ENCODE measurements around the gene UGT1A10. TPM values are rescaled to one million over a fixed set of nuclear protein-coding genes. Genes with fewer than 3 reads are reported as not detected.

Gene UGT1A10
- total RNA-seq, 5 donors from 2014 or later (not counting 1 experiment from before 2014, with no cell fraction given) = not detected

DNA sequence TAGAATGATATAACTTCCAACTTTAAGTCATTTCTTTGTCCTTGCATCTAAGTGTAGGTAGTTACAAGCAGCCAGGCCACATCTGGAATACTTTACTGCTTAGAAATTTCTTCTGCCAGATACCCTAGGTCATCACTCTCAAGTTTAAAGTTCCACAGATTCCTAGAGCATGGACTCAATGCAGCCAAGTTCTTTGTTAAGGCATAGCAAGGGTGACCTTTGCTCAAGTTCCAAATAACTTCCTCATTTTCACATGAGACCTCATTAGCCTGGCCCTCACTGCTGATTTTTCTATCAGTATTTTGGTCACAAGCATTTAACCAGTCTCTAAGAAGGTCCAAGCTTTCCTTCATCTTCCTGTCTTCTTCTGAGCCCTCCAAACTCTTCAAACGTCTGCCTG lies 27.7 kb downstream of the UGT1A10 start:
- Mint-ChIP-seq H3K36me3 (no peaks in the 10 kb centered on the region), H3K4me3 (no peak overlapping the region), H3K27ac (no peak overlapping the region), H3K27me3 (peaks cover 22 to 30% of the 10 kb centered on the region in 2 donors), H3K4me1 (no peaks in the 10 kb centered on the region), H3K9me3 (peaks cover 0 to 12% (median 8%) of the 10 kb centered on the region in 3 donors)
- H3K9me3 ChIP-seq = no peaks in the 10 kb centered on the region
- H3K27ac ChIP-seq (ENCODE audit: low read length) = no peak overlapping the region
- ChIA-PET CTCF (no interaction called here), POLR2A (no interaction called here)
- H3K27me3 ChIP-seq (replicated peaks in 1 of 2; ENCODE audit: control insufficient read depth in 2 of 2, extremely low read depth in 1 of 2, insufficient read depth in 2 of 2, low read length in 1 of 2) = peaks cover 0 to 5% of the 10 kb centered on the region in 2 experiments
- DNase-seq (no peak), ATAC-seq (replicated peaks in 1 of 4) (no peak)
- H3K4me1 ChIP-seq (ENCODE audit: control insufficient read depth in 1 of 2, extremely low read depth in 1 of 2, insufficient read depth in 2 of 2, low read length in 2 of 2) = no peaks in the 10 kb centered on the region
- WGBS (ENCODE audit: insufficient coverage) = 20% methylated on average over 1 of the region's 1 CpG
- no peak overlapping the region for H3K4me3 ChIP-seq (ENCODE audit: control insufficient read depth in 1 of 2, extremely low read depth in 1 of 2, low read length in 1 of 2)
- H3K36me3 ChIP-seq (ENCODE audit: control insufficient read depth in 2 of 2, extremely low read depth in 1 of 2, insufficient read depth in 1 of 2, low read length in 1 of 2) = no peaks in the 10 kb centered on the region

- Mint-ChIP-seq H3K4me1 (no peaks in the 10 kb centered on the region), H3K27me3 (peaks cover 30 to 38% of the 10 kb centered on the region in 2 donors), H3K36me3 (no peaks in the 10 kb centered on the region), H3K4me3 (no peak overlapping the region), H3K9me3 (peaks cover 0 to 12% (median 8%) of the 10 kb centered on the region in 3 donors), H3K27ac (no peak overlapping the region)
- 92% methylated on average over 2 of the region's 4 CpGs for WGBS (ENCODE audit: insufficient coverage)
- Histone ChIP-seq H3K9me3 (no peaks in the 10 kb centered on the region), H3K4me1 (ENCODE audit: control insufficient read depth in 1 of 2, extremely low read depth in 1 of 2, insufficient read depth in 2 of 2, low read length in 2 of 2) (no peaks in the 10 kb centered on the region), H3K27ac (ENCODE audit: low read length) (no peak overlapping the region), H3K27me3 (replicated peaks in 1 of 2; ENCODE audit: control insufficient read depth in 2 of 2, extremely low read depth in 1 of 2, insufficient read depth in 2 of 2, low read length in 1 of 2) (peaks cover 0 to 3% of the 10 kb centered on the region in 2 experiments), H3K4me3 (ENCODE audit: control insufficient read depth in 1 of 2, extremely low read depth in 1 of 2, low read length in 1 of 2) (no peak overlapping the region), H3K36me3 (ENCODE audit: control insufficient read depth in 2 of 2, extremely low read depth in 1 of 2, insufficient read depth in 1 of 2, low read length in 1 of 2) (no peaks in the 10 kb centered on the region)
- POLR2A ChIA-PET = no interaction called here
- CTCF ChIA-PET = no interaction called here
- ATAC-seq (replicated peaks in 1 of 4) = no peak
- DNase-seq = no peak
These were observed 32.5 kb downstream of the UGT1A10 start for GRCh38 chr2:233668605-233669260.

DNA sequence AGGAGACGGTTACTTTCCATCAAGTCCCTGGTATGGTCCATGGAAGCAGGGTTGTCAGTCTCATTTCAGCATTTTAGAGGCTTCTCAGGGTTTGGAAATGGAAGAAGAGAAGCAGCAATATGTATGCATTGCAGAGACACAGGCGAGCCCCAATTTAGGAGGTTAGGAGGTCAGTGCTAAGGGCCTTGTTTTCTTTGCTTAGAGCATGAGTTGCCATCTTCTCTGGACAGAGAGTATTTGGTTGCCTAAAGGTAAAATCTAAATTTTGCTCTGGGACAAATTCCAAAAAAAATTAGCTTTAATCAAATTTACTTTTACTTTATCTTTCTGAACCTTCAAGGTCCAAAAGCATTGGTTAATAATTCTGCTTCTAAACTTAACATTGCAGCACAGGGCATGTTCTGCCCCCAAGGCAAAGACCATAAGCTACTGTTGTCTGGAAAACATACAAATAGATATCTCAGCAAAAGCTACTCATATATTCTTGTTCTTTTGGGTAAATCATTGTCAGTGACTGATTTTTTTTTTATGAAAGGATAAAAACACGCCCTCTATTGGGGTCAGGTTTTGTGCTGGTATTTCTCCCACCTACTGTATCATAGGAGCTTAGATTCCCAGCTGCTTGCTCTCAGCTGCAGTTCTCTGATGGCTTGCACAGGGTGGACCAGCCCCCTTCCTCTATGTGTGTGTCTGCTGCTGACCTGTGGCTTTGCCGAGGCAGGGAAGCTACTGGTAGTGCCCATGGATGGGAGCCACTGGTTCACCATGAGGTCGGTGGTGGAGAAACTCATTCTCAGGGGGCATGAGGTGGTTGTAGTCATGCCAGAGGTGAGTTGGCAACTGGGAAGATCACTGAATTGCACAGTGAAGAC lies 35.3 kb downstream of the UGT1A10 start, which contains the start of gene UGT1A9:
Gene UGT1A9 (plus strand): TSS at position 609 of the 872 bp plus-strand sequence. CDS start 37 bp downstream, at position 646.
- ChIA-PET CTCF (no interaction called here), POLR2A (no interaction called here)
- no peak within 1 kb of the TSS for H3K4me3 ChIP-seq (ENCODE audit: control insufficient read depth in 1 of 2, extremely low read depth in 1 of 2, low read length in 1 of 2)
- Mint-ChIP-seq H3K9me3 (peaks cover 0 to 8% (median 5%) of the 10 kb centered on the region in 3 donors), H3K4me1 (no peaks in the 10 kb centered on the region), H3K36me3 (no peaks in the 10 kb centered on the region), H3K4me3 (no peak within 1 kb of the TSS), H3K27me3 (peaks cover 30 to 32% of the 10 kb centered on the region in 2 donors), H3K27ac (no peak within 1 kb of the TSS)
- no peaks in the 10 kb centered on the region for H3K36me3 ChIP-seq (ENCODE audit: control insufficient read depth in 2 of 2, extremely low read depth in 1 of 2, insufficient read depth in 1 of 2, low read length in 1 of 2)
- no peak within 1 kb of the TSS for H3K27ac ChIP-seq (ENCODE audit: low read length)
- ATAC-seq (replicated peaks in 1 of 4) (no peak), DNase-seq (no peak)
- no peaks in the 10 kb centered on the region for H3K27me3 ChIP-seq (replicated peaks in 1 of 2; ENCODE audit: control insufficient read depth in 2 of 2, extremely low read depth in 1 of 2, insufficient read depth in 2 of 2, low read length in 1 of 2)
- 100% methylated on average over 1 of the region's 5 CpGs for WGBS (ENCODE audit: insufficient coverage)
- no peaks in the 10 kb centered on the region for H3K4me1 ChIP-seq (ENCODE audit: control insufficient read depth in 1 of 2, extremely low read depth in 1 of 2, insufficient read depth in 2 of 2, low read length in 2 of 2)
- no peaks in the 10 kb centered on the region for H3K9me3 ChIP-seq

- Histone ChIP-seq H3K27me3 (replicated peaks in 1 of 2; ENCODE audit: control insufficient read depth in 2 of 2, extremely low read depth in 1 of 2, insufficient read depth in 2 of 2, low read length in 1 of 2) (no peaks in the 10 kb centered on the region), H3K9me3 (no peaks in the 10 kb centered on the region), H3K4me1 (ENCODE audit: control insufficient read depth in 1 of 2, extremely low read depth in 1 of 2, insufficient read depth in 2 of 2, low read length in 2 of 2) (no peaks in the 10 kb centered on the region), H3K27ac (ENCODE audit: low read length) (no peak overlapping the region), H3K4me3 (ENCODE audit: control insufficient read depth in 1 of 2, extremely low read depth in 1 of 2, low read length in 1 of 2) (no peak overlapping the region), H3K36me3 (ENCODE audit: control insufficient read depth in 2 of 2, extremely low read depth in 1 of 2, insufficient read depth in 1 of 2, low read length in 1 of 2) (no peaks in the 10 kb centered on the region)
- Mint-ChIP-seq H3K36me3 (no peaks in the 10 kb centered on the region), H3K27me3 (peaks cover 34 to 42% of the 10 kb centered on the region in 2 donors), H3K27ac (no peak overlapping the region), H3K4me3 (no peak overlapping the region), H3K4me1 (no peaks in the 10 kb centered on the region), H3K9me3 (peaks cover 0 to 8% (median 5%) of the 10 kb centered on the region in 3 donors)
- no peak for ATAC-seq (replicated peaks in 1 of 4)
- DNase-seq = no peak
- POLR2A ChIA-PET = no interaction called here
- CTCF ChIA-PET = no interaction called here
- WGBS (ENCODE audit: insufficient coverage) = no CpG with 5 or more reads among the region's 3 CpGs
These were observed 36.6 kb downstream of the UGT1A10 start for GRCh38 chr2:233672886-233673285.

- Histone ChIP-seq H3K27ac (ENCODE audit: low read length) (no peak overlapping the region), H3K36me3 (ENCODE audit: control insufficient read depth in 2 of 2, extremely low read depth in 1 of 2, insufficient read depth in 1 of 2, low read length in 1 of 2) (no peaks in the 10 kb centered on the region), H3K4me3 (ENCODE audit: control insufficient read depth in 1 of 2, extremely low read depth in 1 of 2, low read length in 1 of 2) (no peak overlapping the region), H3K27me3 (replicated peaks in 1 of 2; ENCODE audit: control insufficient read depth in 2 of 2, extremely low read depth in 1 of 2, insufficient read depth in 2 of 2, low read length in 1 of 2) (no peaks in the 10 kb centered on the region), H3K9me3 (no peaks in the 10 kb centered on the region), H3K4me1 (ENCODE audit: control insufficient read depth in 1 of 2, extremely low read depth in 1 of 2, insufficient read depth in 2 of 2, low read length in 2 of 2) (no peaks in the 10 kb centered on the region)
- Mint-ChIP-seq H3K27me3 (peaks cover 31 to 37% of the 10 kb centered on the region in 2 donors), H3K27ac (no peak overlapping the region), H3K9me3 (peaks cover 0 to under 1% (median 0%) of the 10 kb centered on the region in 3 donors), H3K4me1 (no peaks in the 10 kb centered on the region), H3K36me3 (no peaks in the 10 kb centered on the region), H3K4me3 (no peak overlapping the region)
- CTCF ChIA-PET = no interaction called here
- ATAC-seq (replicated peaks in 1 of 4) = no peak
- POLR2A ChIA-PET = no interaction called here
- no peak for DNase-seq
These were observed 37.6 kb downstream of the UGT1A10 start for GRCh38 chr2:233673896-233674295.

- no CpG with 5 or more reads among the region's 1 CpG for WGBS (ENCODE audit: insufficient coverage)
- no peak overlapping the region for H3K27ac ChIP-seq (ENCODE audit: low read length)
- ChIA-PET CTCF (no interaction called here), POLR2A (no interaction called here)
- H3K27me3 ChIP-seq (replicated peaks in 1 of 2; ENCODE audit: control insufficient read depth in 2 of 2, extremely low read depth in 1 of 2, insufficient read depth in 2 of 2, low read length in 1 of 2) = no peaks in the 10 kb centered on the region
- no peaks in the 10 kb centered on the region for H3K9me3 ChIP-seq
- H3K27ac Mint-ChIP-seq = no peak overlapping the region
- no peaks in the 10 kb centered on the region for H3K9me3 Mint-ChIP-seq
- H3K36me3 Mint-ChIP-seq = no peaks in the 10 kb centered on the region
- H3K4me1 Mint-ChIP-seq = no peaks in the 10 kb centered on the region
- ATAC-seq (replicated peaks in 1 of 4) (no peak), DNase-seq (no peak)
- H3K4me3 ChIP-seq (ENCODE audit: control insufficient read depth in 1 of 2, extremely low read depth in 1 of 2, low read length in 1 of 2) = no peak overlapping the region
- H3K36me3 ChIP-seq (ENCODE audit: control insufficient read depth in 2 of 2, extremely low read depth in 1 of 2, insufficient read depth in 1 of 2, low read length in 1 of 2) = no peaks in the 10 kb centered on the region
- peaks cover 32 to 38% of the 10 kb centered on the region in 2 donors for H3K27me3 Mint-ChIP-seq
- H3K4me1 ChIP-seq (ENCODE audit: control insufficient read depth in 1 of 2, extremely low read depth in 1 of 2, insufficient read depth in 2 of 2, low read length in 2 of 2) = no peaks in the 10 kb centered on the region
- no peak overlapping the region for H3K4me3 Mint-ChIP-seq
These were observed 38.1 kb downstream of the UGT1A10 start for GRCh38 chr2:233674314-233674713.

Measured in T-cell (primary cell).